ENCODE measurements around the gene TBCK. TPM values are rescaled to one million over a fixed set of nuclear protein-coding genes. Genes with fewer than 3 reads are reported as not detected.

TBCK gene
- total RNA-seq, 4 donors from 2014 or later, result 15.6 to 29.9 (median 21.8) TPM

- WGBS, 2 donors, result 78 to 81% methylated on average over 1 of the region's 1 CpG
- no peak for DNase-seq (ENCODE audit: low spot score in 2 of 2)
Observed at GRCh38 chr4:106096454-106096853, 219.6 kb downstream of the TBCK start.

DNA sequence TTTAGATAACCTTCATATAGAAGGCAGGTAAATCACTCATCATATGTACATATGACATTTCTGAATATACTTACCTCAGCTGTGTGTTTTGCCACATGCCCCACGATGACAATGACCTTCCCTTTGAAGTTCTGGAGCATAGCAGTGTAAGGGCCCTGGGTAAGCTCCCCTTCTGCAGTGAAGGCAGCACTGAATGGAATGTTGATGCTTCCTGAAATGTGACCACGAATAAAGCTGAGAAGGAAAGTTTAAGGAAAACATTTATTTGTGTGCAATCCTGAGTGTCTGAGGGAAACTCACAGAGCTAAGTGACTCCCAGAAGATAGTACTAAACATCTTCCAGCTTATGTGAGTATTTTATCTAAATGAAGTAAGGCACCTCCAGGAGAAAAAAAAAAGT, 220.6 kb downstream of the TBCK start:
- no peak for DNase-seq (ENCODE audit: low spot score in 2 of 2)
- intact Hi-C loops (cut with DNase I; ENCODE audit: low total_unique reads), result no loop called here
- 53 to 58% methylated on average over 2 of the region's 2 CpGs for WGBS, 2 donors
- TF ChIP-seq, protein P1, sequence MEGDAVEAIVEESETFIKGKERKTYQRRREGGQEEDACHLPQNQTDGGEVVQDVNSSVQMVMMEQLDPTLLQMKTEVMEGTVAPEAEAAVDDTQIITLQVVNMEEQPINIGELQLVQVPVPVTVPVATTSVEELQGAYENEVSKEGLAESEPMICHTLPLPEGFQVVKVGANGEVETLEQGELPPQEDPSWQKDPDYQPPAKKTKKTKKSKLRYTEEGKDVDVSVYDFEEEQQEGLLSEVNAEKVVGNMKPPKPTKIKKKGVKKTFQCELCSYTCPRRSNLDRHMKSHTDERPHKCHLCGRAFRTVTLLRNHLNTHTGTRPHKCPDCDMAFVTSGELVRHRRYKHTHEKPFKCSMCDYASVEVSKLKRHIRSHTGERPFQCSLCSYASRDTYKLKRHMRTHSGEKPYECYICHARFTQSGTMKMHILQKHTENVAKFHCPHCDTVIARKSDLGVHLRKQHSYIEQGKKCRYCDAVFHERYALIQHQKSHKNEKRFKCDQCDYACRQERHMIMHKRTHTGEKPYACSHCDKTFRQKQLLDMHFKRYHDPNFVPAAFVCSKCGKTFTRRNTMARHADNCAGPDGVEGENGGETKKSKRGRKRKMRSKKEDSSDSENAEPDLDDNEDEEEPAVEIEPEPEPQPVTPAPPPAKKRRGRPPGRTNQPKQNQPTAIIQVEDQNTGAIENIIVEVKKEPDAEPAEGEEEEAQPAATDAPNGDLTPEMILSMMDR (IDR thresholded peaks at IDR 0.05), result no peak
- TF ChIP-seq POLR2A (IDR thresholded peaks at IDR 0.05), result no peak
- no peak overlapping the region for H3K4me3 ChIP-seq (ENCODE audit: low read depth, poor library complexity, severe bottlenecking)

More at GRCh38 chr4:106096454-106096853, 219.6 kb downstream of the TBCK start:
- H3K4me3 ChIP-seq (ENCODE audit: low read depth, poor library complexity, severe bottlenecking), result no peak overlapping the region
- intact Hi-C loops (cut with DNase I; ENCODE audit: low total_unique reads), result no loop called here
- TF ChIP-seq, protein P1 (IDR thresholded peaks at IDR 0.05), result no peak
- TF ChIP-seq POLR2A (IDR thresholded peaks at IDR 0.05), result no peak

GRCh38 chr4:106092361-106093040, 223.5 kb downstream of the TBCK start:
- no peak overlapping the region for H3K4me3 ChIP-seq (ENCODE audit: low read depth, poor library complexity, severe bottlenecking)
- no peak for DNase-seq (ENCODE audit: low spot score in 2 of 2)
- intact Hi-C loops (cut with DNase I; ENCODE audit: low total_unique reads), result no loop called here
- TF ChIP-seq POLR2A (IDR thresholded peaks at IDR 0.05), result no peak
- TF ChIP-seq, protein P1 (IDR thresholded peaks at IDR 0.05), result no peak
- 96 to 97% methylated on average over 19 to 20 of the region's 24 CpGs for WGBS, 2 donors

- intact Hi-C loops (cut with DNase I; ENCODE audit: low total_unique reads), result no loop called here
Observed at GRCh38 chr4:106090826-106091225, 225.2 kb downstream of the TBCK start.

GRCh38 chr4:106083065-106083464, 232.9 kb downstream of the TBCK start:
- H3K4me3 ChIP-seq (ENCODE audit: low read depth, poor library complexity, severe bottlenecking), result no peak overlapping the region
- no peak for TF ChIP-seq POLR2A (IDR thresholded peaks at IDR 0.05)
- TF ChIP-seq, protein P1 (IDR thresholded peaks at IDR 0.05), result no peak
- DNase-seq (ENCODE audit: low spot score in 2 of 2), result no peak
- intact Hi-C loops (cut with DNase I; ENCODE audit: low total_unique reads), result no loop called here
- WGBS, 2 donors, result 91 to 98% methylated on average over 8 of the region's 8 CpGs

More at GRCh38 chr4:106090826-106091225, 225.2 kb downstream of the TBCK start:
- DNase-seq (ENCODE audit: low spot score in 2 of 2), result no peak
- H3K4me3 ChIP-seq (ENCODE audit: low read depth, poor library complexity, severe bottlenecking), result no peak overlapping the region
- no peak for TF ChIP-seq POLR2A (IDR thresholded peaks at IDR 0.05)
- TF ChIP-seq, protein P1 (IDR thresholded peaks at IDR 0.05), result no peak

- intact Hi-C loops (cut with DNase I; ENCODE audit: low total_unique reads), result no loop called here
- no peak for TF ChIP-seq POLR2A (IDR thresholded peaks at IDR 0.05)
- TF ChIP-seq, protein P1 (IDR thresholded peaks at IDR 0.05), result no peak
- DNase-seq (ENCODE audit: low spot score in 2 of 2), result no peak
- 88 to 93% methylated on average over 1 of the region's 1 CpG for WGBS, 2 donors
- H3K4me3 ChIP-seq (ENCODE audit: low read depth, poor library complexity, severe bottlenecking), result no peak overlapping the region
Observed at GRCh38 chr4:106080376-106080775, 235.6 kb downstream of the TBCK start.

All from lower leg skin (tissue), 4 donors.